Uterus (tissue), 4 donors: ENCODE results near the gene TLK1. TPM values are rescaled to one million over a fixed set of nuclear protein-coding genes. Genes with fewer than 3 reads are reported as not detected.

Experiments used
- DNase-seq, 2 donors: peaks; one replicate each; pipeline ENCODE4 v3.0.0-alpha.2; 2019 to 2020
- H3K27ac ChIP-seq, 2 donors: fragments of 200-600 bp; sonication (generic); 1 replicate in 1 of 2; 2 replicates in 1 of 2; pipeline ENCODE4 v1.5.1; 2016 to 2018
- H3K27me3 ChIP-seq, 2 donors: fragments of 200-600 bp; sonication (generic); one replicate each; pipeline ENCODE4 v1.5.1; 2018 to 2019; ENCODE audit warnings: control low read depth in 1 of 2
- H3K36me3 ChIP-seq, 2 donors: fragments of 200-600 bp; sonication (generic); one replicate each; pipeline ENCODE4 v1.5.1; 2019; ENCODE audit warnings: control low read depth in 1 of 2
- H3K4me1 ChIP-seq, 2 donors: fragments of 200-600 bp; sonication (generic); one replicate each; pipeline ENCODE4 v1.5.1; 2018 to 2019; ENCODE audit warnings: control low read depth in 1 of 2
- H3K4me3 ChIP-seq, 2 donors: fragments of 200-600 bp; sonication (generic); 1 replicate in 1 of 2; 2 replicates in 1 of 2; pipeline ENCODE4 v1.5.1; 2018 to 2019; ENCODE audit warnings: mild to moderate bottlenecking in 1 of 2
- H3K9me3 ChIP-seq, 2 donors: fragments of 200-600 bp; sonication (generic); one replicate each; pipeline ENCODE4 v1.5.1; 2019; ENCODE audit warnings: control low read depth in 1 of 2
- POLR2A ChIP-seq, 2 donors: fragments of 450-650 bp; IDR thresholded peaks; one replicate each; pipeline ENCODE4 v1.6.1; 2016; ENCODE audit warnings: antibody characterized with exemption in 2 of 2, mild to moderate bottlenecking in 1 of 2, moderate library complexity in 1 of 2
- intact Hi-C: fragments of 100-400 bp; cut with DNase I; formaldehyde crosslinking; loops from one replicate; pipeline ENCODE4 v1.15.1; 2023; ENCODE audit warnings: low total_unique reads
- total RNA-seq, 4 donors: library from RNA; depleted of rRNA in 3 of 4; stranded (reverse); fragments of >200 nt in 3 of 4; gene quantifications; one replicate each; pipeline versions ENCODE4 v1.1.0 to v1.2.4, GENCODE V29; 2014 to 2023
- TF ChIP-seq, protein P1 (sequence below), 4 experiments: fragments of 200-600 bp in 2 of 4; fragments of 450-650 bp in 2 of 4; sonication (generic) in 2 of 4; IDR thresholded peaks; one replicate each; pipeline ENCODE4 v1.5.1; 2016 to 2019; ENCODE audit warnings: antibody characterized with exemption in 4 of 4, mild to moderate bottlenecking in 2 of 4, moderate library complexity in 1 of 4
- donor health status: DM: yes; HTN: yes; CAD: no.

Gene TLK1
- total RNA-seq, 4 donors from 2014 or later = 24.4 to 77.3 (median 36.1) TPM

DNA sequence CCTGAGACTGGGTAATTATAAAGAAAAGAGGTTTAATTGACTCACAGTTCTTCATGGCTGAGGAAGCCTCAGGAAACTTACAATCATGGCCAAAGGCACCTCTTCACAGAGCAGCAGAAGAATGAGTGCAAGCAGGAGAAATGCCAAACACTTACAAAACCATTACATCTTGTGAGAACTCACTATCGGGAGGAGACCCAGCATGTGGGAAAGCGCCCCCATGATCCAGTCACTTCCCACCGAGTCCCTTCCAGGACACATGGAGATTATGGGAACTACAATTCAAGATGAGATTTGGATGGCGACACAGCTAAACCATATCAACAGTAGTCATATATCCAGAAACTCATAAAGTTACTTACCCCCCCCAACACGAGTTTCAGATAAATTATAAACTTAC, 28.6 kb downstream of the TLK1 start:
- Histone ChIP-seq H3K27me3 (no peaks in the 10 kb centered on the region), H3K27ac (no peak overlapping the region), H3K4me3 (no peak overlapping the region), H3K36me3 (no peaks in the 10 kb centered on the region), H3K4me1 (peaks cover 0 to 3% of the 10 kb centered on the region in 2 donors), H3K9me3 (no peaks in the 10 kb centered on the region)
- intact Hi-C loops = no loop called here
- no peak for DNase-seq
- TF ChIP-seq, protein P1, sequence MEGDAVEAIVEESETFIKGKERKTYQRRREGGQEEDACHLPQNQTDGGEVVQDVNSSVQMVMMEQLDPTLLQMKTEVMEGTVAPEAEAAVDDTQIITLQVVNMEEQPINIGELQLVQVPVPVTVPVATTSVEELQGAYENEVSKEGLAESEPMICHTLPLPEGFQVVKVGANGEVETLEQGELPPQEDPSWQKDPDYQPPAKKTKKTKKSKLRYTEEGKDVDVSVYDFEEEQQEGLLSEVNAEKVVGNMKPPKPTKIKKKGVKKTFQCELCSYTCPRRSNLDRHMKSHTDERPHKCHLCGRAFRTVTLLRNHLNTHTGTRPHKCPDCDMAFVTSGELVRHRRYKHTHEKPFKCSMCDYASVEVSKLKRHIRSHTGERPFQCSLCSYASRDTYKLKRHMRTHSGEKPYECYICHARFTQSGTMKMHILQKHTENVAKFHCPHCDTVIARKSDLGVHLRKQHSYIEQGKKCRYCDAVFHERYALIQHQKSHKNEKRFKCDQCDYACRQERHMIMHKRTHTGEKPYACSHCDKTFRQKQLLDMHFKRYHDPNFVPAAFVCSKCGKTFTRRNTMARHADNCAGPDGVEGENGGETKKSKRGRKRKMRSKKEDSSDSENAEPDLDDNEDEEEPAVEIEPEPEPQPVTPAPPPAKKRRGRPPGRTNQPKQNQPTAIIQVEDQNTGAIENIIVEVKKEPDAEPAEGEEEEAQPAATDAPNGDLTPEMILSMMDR (IDR thresholded peaks at IDR 0.05) = no peak
- no peak for TF ChIP-seq POLR2A (IDR thresholded peaks at IDR 0.05)

DNA sequence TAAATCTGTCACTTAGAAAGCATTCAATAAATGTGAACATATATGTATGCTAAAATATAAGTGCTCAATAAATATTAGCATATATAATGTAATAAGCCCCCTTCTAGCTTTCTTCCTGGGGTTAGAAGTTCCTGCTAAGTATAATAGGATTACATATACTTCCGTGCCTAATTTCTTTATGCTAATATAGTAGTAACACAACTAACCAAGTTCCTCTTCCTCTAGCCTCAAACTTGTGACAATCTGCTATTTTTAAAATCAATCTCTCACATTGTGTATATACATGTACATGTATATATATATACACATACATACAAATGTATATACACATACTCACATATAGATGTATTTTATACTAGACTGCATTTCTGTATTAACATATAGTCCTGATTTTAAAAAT, 32.2 kb downstream of the TLK1 start:
- H3K36me3 ChIP-seq = no peaks in the 10 kb centered on the region
- H3K4me1 ChIP-seq = no peaks in the 10 kb centered on the region
- DNase-seq = no peak
- no peaks in the 10 kb centered on the region for H3K9me3 ChIP-seq
- TF ChIP-seq POLR2A (IDR thresholded peaks at IDR 0.05) = no peak
- TF ChIP-seq, protein P1 (IDR thresholded peaks at IDR 0.05) = no peak
- H3K27ac ChIP-seq = no peak overlapping the region
- no peaks in the 10 kb centered on the region for H3K27me3 ChIP-seq
- intact Hi-C loops = no loop called here
- no peak overlapping the region for H3K4me3 ChIP-seq

DNA sequence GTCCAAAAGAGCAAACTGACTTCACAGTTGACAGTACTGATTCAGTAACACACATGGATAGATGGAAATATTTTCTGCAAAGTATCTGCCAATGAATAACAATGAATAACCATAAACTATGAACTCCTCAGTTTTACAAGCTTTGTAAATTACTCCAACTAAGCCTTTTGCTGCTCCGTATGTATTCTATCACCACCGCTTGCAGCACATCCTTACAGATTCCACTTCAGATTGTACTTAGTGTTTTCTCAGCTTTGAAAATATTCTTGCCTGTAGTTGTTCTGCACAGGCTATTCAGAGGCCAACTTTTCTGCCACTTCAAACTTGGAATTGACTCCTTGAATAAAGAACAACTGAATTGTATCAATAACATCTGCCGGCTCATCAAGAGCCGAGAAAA, 36.2 kb downstream of the TLK1 start:
- intact Hi-C loops = no loop called here
- H3K27ac ChIP-seq = no peak overlapping the region
- DNase-seq = no peak

DNA sequence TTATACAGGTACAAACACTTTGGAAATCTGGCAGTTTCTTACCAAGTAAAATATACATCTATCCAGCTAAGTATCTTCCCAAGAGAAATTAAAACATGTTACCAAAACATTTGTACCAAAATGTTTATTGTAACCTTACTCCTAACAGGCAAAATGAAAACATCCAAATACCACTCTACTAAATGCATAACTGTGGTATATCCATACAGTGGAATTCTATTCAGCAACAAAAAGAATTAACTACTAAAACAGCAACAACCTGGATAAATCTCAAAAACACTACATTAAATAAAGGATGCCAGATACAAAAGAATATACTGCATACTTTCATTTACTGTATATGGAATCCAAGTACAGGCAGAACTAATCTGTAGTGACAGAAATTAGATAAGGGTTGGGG, 51.1 kb downstream of the TLK1 start:
- intact Hi-C loops = no loop called here
- H3K27me3 ChIP-seq = no peaks in the 10 kb centered on the region
- no peak overlapping the region for H3K27ac ChIP-seq
- no peaks in the 10 kb centered on the region for H3K36me3 ChIP-seq
- no peak overlapping the region for H3K4me3 ChIP-seq
- H3K9me3 ChIP-seq = peaks cover 0 to 3% of the 10 kb centered on the region in 2 donors
- no peak for TF ChIP-seq POLR2A (IDR thresholded peaks at IDR 0.05)
- TF ChIP-seq, protein P1 (IDR thresholded peaks at IDR 0.05) = no peak
- no peak for DNase-seq
- no peaks in the 10 kb centered on the region for H3K4me1 ChIP-seq

More for the DNA sequence above, 36.2 kb downstream of the TLK1 start:
- TF ChIP-seq POLR2A (IDR thresholded peaks at IDR 0.05) = no peak
- TF ChIP-seq, protein P1 (IDR thresholded peaks at IDR 0.05) = no peak
- no peaks in the 10 kb centered on the region for H3K36me3 ChIP-seq
- no peaks in the 10 kb centered on the region for H3K4me1 ChIP-seq
- no peaks in the 10 kb centered on the region for H3K27me3 ChIP-seq
- H3K4me3 ChIP-seq = no peak overlapping the region
- no peaks in the 10 kb centered on the region for H3K9me3 ChIP-seq

DNA sequence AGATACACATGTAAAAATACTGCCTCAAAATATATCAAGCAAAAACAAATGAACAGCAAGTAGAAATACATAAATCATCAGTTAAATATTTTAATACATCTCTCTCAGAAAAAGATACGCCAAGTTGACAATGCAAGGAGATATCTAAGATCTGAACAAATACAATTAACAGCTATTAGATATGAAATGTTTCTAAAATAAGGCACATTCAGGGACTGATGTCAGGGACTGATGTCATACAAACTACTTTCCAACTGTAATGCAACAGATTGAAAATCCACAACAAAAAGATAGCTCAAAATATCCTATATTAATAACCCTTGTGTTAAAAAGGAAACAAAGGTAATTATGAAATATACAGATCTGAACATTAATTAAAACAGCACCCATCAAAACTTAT, 51.7 kb downstream of the TLK1 start:
- no peaks in the 10 kb centered on the region for H3K27me3 ChIP-seq
- no peaks in the 10 kb centered on the region for H3K4me1 ChIP-seq
- no peaks in the 10 kb centered on the region for H3K36me3 ChIP-seq
- no peak overlapping the region for H3K27ac ChIP-seq
- intact Hi-C loops = no loop called here
- no peak for DNase-seq
- H3K9me3 ChIP-seq = peaks cover 0 to 3% of the 10 kb centered on the region in 2 donors
- TF ChIP-seq, protein P1 (IDR thresholded peaks at IDR 0.05) = no peak
- TF ChIP-seq POLR2A (IDR thresholded peaks at IDR 0.05) = no peak
- H3K4me3 ChIP-seq = no peak overlapping the region
